ENCODE results near the gene ZRANB3.

ZRANB3 gene

GRCh38 chr2:135256531-135257260 is 274.3 kb downstream of the ZRANB3 start (continued):
- TF ChIP-seq POU6F1 (CRISPR knock-in tag; IDR thresholded peaks at IDR 0.05; ENCODE audit: borderline replicate concordance, low read depth): no peak
- TF ChIP-seq BACH2 (CRISPR knock-in tag; IDR thresholded peaks at IDR 0.05; ENCODE audit: borderline replicate concordance): no peak

GRCh38 chr2:135255208-135255607 is 275.8 kb downstream of the ZRANB3 start:
- no peak for ATAC-seq
- TF ChIP-seq ZFP30 (CRISPR knock-in tag; IDR thresholded peaks at IDR 0.05) (no peak), ZC3H10 (CRISPR knock-in tag; IDR thresholded peaks at IDR 0.05) (no peak), OSR1 (CRISPR knock-in tag; IDR thresholded peaks at IDR 0.05) (no peak), CSDC2 (CRISPR knock-in tag; IDR thresholded peaks at IDR 0.05) (no peak), ESRRG (CRISPR knock-in tag; IDR thresholded peaks at IDR 0.05) (no peak), TSHZ2 (CRISPR knock-in tag; IDR thresholded peaks at IDR 0.05) (no peak), PATZ1 (CRISPR knock-in tag; IDR thresholded peaks at IDR 0.05; ENCODE audit: borderline replicate concordance) (no peak), ISL1 (CRISPR knock-in tag; IDR thresholded peaks at IDR 0.05) (no peak)

GRCh38 chr2:135252805-135253458 is 278.1 kb downstream of the ZRANB3 start:
- TF ChIP-seq POU6F1 (CRISPR knock-in tag; IDR thresholded peaks at IDR 0.05; ENCODE audit: borderline replicate concordance, low read depth) (no peak), ARNTL (CRISPR knock-in tag; IDR thresholded peaks at IDR 0.05; ENCODE audit: borderline replicate concordance, low read depth) (no peak), ISL1 (CRISPR knock-in tag; IDR thresholded peaks at IDR 0.05) (no peak), TCF4 (CRISPR knock-in tag; IDR thresholded peaks at IDR 0.05; ENCODE audit: borderline replicate concordance) (no peak), RARB (CRISPR knock-in tag; IDR thresholded peaks at IDR 0.05) (no peak), TOX (CRISPR knock-in tag; IDR thresholded peaks at IDR 0.05; ENCODE audit: borderline replicate concordance) (no peak), ZNF565 (CRISPR knock-in tag; conservative IDR thresholded peaks at IDR 0.05; ENCODE audit: low read depth) (no peak), ZNF8 (CRISPR knock-in tag; IDR thresholded peaks at IDR 0.05) (no peak), GLIS3 (CRISPR knock-in tag; IDR thresholded peaks at IDR 0.05) (no peak), CSDC2 (CRISPR knock-in tag; IDR thresholded peaks at IDR 0.05) (no peak)
- ATAC-seq: no peak

- ATAC-seq: no peak
- TF ChIP-seq PATZ1 (CRISPR knock-in tag; IDR thresholded peaks at IDR 0.05; ENCODE audit: borderline replicate concordance) (no peak), CSDC2 (CRISPR knock-in tag; IDR thresholded peaks at IDR 0.05) (no peak), CREB5 (CRISPR knock-in tag; IDR thresholded peaks at IDR 0.05; ENCODE audit: low read depth) (no peak), TSHZ2 (CRISPR knock-in tag; IDR thresholded peaks at IDR 0.05) (no peak), ZFP30 (CRISPR knock-in tag; IDR thresholded peaks at IDR 0.05) (no peak), GLIS3 (CRISPR knock-in tag; IDR thresholded peaks at IDR 0.05) (no peak), OSR1 (CRISPR knock-in tag; IDR thresholded peaks at IDR 0.05) (no peak), ZFP3 (CRISPR knock-in tag; IDR thresholded peaks at IDR 0.05) (no peak), ARNTL (CRISPR knock-in tag; IDR thresholded peaks at IDR 0.05; ENCODE audit: borderline replicate concordance, low read depth) (no peak), ZNF70 (CRISPR knock-in tag; IDR thresholded peaks at IDR 0.05) (no peak), TOX (CRISPR knock-in tag; IDR thresholded peaks at IDR 0.05; ENCODE audit: borderline replicate concordance) (no peak)
Measured at GRCh38 chr2:135248611-135249010, 282.4 kb downstream of the ZRANB3 start.

Data from SK-N-SH treated with all-trans-retinoic acid at 6 μM for 48 hours (cell line).